ENCODE results near the gene TTC6.

The TTC6 gene

DNA sequence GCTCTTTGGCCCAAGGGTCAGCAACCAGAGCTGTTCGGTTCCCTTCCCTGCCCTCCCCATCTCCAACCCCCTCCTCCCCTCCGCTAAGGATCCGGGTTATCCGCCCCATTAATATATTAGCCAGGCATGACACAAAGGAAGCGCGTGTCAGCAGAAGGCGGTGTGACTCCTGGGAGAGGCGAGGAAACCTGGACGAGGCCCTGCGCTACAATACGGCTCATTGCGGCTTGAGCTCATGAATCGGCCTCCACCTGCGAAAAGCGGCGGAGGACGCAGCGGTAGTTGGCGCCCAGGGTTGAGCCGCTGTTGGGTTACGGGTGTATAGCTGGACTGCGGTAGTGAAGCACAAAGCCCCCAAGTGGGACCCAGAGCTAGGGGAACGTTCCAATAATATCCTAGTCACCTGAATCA, 10.3 kb upstream of the TTC6 start:
- DNase-seq: no peak

DNA sequence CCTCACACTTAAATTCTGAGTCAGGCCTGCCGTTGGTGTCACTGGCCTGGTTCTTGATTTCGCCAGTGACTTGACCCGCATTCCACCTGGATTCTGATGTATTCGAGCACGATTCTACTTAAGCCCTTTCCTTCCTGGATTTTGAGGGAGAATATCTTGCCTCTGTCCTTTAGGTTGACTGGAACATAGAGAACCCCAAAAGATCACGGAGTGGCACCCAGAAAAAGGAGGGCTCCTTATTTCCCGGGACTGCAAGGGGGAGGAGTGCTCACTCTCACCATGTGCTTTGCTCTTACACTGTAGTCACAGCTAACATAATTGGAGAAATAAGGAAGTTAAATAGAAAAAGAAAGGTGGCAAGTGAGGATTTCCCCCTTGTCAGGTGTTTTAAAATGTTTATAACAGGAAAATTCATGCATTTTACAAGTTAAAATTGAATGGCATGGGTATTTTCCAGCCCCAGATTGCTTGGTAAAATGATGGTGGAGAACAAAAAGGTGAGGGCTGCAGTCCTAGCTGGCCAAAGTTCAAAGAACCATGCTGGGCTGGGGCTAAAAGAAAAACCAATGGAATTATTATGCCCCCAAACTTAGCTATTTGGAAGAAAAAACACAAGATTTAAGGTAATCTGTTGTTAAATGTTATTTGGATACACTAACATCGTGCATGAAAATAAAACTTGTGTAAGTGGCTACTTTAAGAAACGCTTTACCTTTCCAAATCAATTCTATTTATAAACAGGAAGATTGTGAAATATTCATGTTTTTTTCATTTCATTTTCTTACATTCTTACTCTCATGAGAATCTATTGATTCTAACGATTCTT, 9.2 kb upstream of the TTC6 start:
- DNase-seq: no peak

- DNase-seq: no peak
Measured at GRCh38 chr14:37586797-37587130, 8.7 kb upstream of the TTC6 start.

DNA sequence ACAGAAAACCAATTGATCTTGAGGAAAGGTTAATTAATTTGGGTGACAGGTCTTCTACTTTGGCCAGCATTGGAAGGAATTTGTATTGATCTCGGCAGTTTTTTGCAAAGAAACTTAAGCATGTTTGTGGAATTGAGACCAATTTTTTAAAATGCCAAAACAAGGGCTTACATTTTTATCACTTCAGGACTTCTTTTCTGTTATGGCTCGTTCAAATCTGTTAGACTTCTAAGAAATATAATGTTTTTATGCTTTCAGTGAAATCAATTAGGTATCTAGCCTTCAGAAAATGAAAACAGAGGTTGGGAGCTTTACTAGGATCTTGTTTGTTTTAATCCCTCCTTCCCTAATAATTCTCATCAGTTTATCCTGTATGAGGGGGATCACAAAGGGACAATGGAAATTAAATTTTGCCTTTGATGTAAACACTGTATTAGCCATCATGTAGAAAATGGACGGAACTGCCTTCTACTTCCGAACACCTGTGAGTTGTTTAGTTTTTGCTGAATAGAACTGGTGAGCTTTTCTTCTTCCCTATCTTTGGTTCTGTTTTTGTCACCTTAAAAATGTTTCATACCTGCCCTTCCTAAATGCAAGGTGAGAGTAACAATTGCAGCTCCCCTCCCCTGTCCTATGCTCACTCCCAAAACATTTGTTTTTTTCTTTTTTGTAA, 8.2 kb upstream of the TTC6 start:
- no peak for DNase-seq

GRCh38 chr14:37587881-37588666, 7.4 kb upstream of the TTC6 start:
- no peak for DNase-seq

DNA sequence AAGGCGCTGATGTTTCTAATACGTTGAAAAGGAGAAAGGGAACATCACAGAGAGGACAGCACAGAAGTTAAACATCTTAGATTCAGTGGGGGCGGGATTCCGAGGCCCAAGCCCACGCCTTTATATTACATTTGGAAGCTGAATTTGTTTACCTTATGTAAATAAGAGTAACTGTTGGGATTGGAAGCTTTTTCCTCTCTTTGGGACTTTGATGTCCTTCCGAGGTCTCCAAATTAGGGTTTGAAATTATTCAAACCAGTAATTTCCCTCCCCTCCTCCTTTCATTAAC, 6.8 kb upstream of the TTC6 start:
- no peak for DNase-seq

DNA sequence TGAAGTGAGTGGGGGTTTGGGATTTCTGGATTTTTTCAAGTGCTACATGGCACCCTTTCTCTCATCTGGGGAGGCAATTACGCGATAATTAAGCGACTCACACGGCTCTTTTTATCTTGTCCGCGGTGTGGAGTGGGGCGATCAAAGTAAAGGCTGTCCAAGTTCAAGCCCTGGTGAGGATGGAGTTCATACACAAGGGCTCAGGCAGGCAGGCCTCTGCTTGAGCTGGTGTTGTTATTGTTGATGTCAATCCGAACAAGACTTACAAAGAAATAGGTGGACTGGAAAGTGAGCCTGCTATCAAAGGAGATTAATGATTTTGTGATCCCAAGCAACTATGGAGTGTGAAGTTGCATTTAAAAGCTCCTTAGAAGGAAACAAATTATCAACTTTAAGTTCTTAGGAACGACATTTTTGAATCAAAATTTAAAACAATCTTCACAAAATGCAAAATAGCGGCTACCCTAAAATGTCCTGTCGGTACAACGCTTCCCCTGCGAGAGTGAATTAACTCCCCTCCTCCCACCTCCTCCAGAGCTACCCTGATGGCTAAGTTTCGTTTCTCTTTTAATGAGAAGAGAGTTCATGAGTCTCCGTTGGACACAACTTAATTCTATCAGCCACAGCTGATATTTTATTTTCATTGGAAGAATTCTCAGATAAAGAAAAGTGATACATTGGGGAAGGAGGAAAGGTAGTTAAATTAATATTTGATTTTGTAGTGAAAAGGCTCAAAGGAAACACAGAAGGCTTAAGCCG, 6.3 kb upstream of the TTC6 start:
- DNase-seq: no peak

DNA sequence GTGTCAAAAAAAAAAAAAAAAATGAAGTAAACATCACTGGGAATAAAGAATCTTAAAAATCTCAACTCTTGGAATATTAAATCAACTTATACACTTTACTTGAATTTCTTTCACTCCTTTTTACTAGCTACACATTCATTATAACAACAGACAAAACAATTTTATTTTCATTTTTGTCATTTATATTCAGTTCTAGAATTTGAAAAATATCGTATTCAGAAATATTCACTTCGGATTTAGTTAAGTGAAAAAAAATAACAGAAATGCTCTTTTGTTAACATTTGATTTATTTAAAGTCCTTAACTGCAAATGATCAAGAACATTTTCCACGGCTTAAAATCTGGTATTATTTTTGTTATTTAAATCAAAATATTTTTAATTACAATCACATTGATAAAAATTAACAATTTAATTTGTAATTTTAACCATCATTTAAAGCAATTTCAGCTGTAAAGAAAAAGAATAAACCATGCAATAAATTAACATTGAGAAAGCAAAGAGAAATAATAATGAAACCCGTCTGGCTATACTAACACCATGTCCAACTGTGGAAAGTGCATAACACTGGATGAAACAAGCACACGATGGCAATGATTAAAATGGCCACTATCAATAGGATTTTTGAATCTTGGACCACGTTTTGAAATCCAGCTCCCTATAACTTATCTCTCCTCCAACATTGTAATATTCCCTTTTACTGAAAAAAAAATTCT, 5.6 kb upstream of the TTC6 start:
- no peak for DNase-seq

GRCh38 chr14:37590428-37591139, 4.8 kb upstream of the TTC6 start:
- DNase-seq: no peak

DNA sequence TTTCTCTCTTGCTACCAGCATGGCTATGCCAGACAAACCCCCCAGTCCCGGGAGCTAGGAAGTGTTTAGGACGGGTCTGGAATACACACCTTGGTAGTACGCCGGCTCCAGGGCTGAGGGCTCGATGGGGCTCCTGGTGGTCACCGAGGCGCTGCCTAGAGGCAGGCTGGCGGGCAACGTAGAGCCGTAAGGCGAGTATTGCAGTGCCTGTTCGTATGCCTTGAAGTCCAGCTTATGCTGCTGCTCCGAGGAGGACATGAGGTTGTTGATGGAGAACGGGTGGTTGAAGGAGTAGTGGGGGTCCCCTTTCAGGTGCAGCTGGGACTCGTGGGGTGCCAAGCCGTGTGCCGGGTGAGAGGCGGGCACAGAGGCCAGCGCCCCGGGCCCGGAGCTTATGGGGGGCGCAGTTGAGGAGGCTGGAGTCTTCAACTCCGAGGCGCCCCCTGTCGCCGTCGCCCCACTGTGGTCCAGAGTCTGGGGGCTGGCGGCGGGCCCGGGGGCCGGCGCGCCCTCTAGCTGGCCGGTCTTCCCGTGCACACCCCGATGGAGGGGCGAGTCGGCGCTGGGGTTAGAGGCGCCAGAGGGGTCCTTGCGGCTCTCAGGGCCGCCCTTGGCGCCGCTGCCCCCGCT, 4.0 kb upstream of the TTC6 start:
- no peak for DNase-seq

GRCh38 chr14:37591941-37592481, 3.4 kb upstream of the TTC6 start:
- no peak for DNase-seq

GRCh38 chr14:37592482-37593408, 2.7 kb upstream of the TTC6 start:
- no peak for DNase-seq

DNA sequence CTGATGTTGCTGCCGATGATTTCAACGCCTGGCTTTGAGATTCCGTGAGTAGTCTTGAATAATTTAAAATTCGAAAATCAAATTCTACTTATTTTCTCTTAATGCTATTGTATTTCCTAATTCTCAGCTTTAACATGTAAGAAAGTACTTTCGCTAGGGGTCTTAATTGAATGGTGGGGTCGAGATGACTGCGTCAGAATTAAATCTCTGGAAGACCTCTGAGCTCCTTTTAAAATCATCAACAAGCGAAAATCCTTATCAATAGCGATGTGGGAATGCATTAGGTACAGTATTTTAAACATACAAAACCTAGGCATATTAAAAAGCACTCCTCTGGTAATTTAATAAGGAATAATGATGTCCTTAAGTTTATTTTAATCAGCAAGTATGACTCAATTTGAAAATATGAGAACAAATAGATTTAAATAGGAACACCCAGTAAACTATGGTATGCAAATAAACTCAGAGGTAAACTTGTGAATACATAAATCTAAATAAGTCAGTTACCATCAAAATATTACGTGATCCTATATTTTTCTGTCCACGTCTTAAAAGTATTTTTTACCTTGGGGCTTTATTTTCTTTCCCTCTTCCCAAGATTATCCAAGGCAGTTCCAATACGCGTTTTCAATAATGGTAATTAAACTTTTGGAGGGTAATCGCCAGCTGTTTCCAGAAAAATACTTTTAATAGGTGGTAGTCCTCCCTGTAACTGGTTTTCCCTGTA, 1.8 kb upstream of the TTC6 start:
- DNase-seq: no peak

GRCh38 chr14:37594238-37594970, 1.0 kb upstream of the TTC6 start:
- DNase-seq: peak; percentile 21

GRCh38 chr14:37595809-37596621, 586 bp downstream of the TTC6 start:
- DNase-seq: peak; percentile 22

- DNase-seq: no peak
Measured at GRCh38 chr14:37596790-37597472, 1.5 kb downstream of the TTC6 start.

DNA sequence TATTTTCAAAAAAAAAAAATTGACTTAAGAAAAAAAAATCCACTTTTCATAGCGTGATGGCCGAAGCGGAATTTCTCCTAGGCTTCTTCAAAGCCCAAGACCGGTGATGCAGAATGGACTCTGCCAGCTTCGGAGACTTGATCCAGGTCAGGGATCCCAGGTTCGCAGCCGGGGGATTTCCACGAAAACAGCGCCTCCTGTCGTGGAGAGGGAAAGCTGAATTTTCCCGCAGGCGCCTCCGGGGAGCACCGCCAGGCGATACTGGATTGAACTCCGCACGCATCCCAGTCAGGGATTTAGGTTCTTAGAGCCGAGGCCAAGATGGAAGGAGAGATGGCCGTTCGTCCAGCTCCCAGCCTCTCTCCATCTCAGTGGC, 2.1 kb downstream of the TTC6 start:
- DNase-seq: no peak

Data from CD4-positive, alpha-beta T cell treated with Interleukin-17A for 1 hour (primary cell).